Measurements from ENCODE around the gene TFDP1.

Gene TFDP1

GRCh38 chr13:113632706-113633484, 48.3 kb downstream of the TFDP1 start:
- TF ChIP-seq CTCF (IDR thresholded peaks at IDR 0.05; ENCODE audit: extremely low read depth, missing control alignments): no peak
- DNase-seq (ENCODE audit: low spot score): no peak

GRCh38 chr13:113633485-113633873, 48.9 kb downstream of the TFDP1 start:
- TF ChIP-seq CTCF (IDR thresholded peaks at IDR 0.05; ENCODE audit: extremely low read depth, missing control alignments): no peak
- no peak for DNase-seq (ENCODE audit: low spot score)

DNA sequence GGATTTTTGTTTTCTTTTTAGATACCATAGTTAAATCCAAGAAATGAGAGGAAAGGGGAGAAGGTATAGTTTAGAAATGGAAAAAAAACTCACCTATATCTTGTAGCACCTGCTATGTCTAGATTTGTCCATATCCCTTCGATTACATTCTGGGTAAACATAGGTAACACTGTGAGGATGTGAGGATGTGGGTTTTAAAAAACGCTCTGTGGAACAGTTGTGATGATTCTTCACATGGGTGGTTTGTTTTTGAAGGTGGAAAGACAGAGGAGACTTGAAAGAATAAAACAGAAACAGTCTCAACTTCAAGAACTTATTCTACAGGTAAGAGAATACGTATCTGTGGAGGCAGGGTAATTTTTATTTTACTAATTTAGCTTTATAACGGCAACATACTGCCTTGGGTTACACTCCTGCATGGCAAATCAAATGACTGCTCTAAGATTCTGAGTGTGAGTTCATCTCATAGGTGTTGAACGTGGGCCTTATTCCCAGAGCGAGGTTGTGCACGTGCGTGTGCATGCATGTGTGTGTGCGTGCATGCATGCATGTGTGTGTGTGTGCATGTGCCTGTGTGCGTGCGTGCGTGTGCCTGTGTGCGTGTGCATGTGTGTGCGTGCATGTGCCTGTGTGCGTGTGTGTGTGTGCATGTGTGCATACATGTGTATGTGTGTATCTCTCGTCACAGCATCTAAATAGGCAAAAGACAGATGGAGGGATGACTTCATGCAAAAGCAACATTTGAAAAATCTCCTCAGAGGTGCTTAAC, 49.9 kb downstream of the TFDP1 start:
- DNase-seq (ENCODE audit: low spot score): no peak
- TF ChIP-seq CTCF (IDR thresholded peaks at IDR 0.05; ENCODE audit: extremely low read depth, missing control alignments): no peak

GRCh38 chr13:113635048-113635420, 50.5 kb downstream of the TFDP1 start:
- no peak for TF ChIP-seq CTCF (IDR thresholded peaks at IDR 0.05; ENCODE audit: extremely low read depth, missing control alignments)
- no peak for DNase-seq (ENCODE audit: low spot score)

DNA sequence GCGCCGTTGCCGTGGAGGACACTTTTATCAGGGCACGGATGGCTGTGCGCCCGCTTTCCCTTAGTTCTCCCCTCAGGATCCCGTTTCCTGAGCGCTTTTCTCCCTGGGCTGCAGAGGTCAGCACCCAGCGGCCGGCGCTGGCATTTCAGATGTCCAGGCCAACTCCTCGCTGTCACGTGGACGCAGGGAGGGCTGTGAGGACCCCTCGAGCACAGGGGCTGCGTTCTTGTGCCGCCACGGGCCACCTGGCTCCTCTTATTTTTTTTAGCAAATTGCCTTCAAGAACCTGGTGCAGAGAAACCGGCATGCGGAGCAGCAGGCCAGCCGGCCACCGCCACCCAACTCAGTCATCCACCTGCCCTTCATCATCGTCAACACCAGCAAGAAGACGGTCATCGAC, 51.2 kb downstream of the TFDP1 start:
- DNase-seq (ENCODE audit: low spot score): no peak
- no peak for TF ChIP-seq CTCF (IDR thresholded peaks at IDR 0.05; ENCODE audit: extremely low read depth, missing control alignments)

DNA sequence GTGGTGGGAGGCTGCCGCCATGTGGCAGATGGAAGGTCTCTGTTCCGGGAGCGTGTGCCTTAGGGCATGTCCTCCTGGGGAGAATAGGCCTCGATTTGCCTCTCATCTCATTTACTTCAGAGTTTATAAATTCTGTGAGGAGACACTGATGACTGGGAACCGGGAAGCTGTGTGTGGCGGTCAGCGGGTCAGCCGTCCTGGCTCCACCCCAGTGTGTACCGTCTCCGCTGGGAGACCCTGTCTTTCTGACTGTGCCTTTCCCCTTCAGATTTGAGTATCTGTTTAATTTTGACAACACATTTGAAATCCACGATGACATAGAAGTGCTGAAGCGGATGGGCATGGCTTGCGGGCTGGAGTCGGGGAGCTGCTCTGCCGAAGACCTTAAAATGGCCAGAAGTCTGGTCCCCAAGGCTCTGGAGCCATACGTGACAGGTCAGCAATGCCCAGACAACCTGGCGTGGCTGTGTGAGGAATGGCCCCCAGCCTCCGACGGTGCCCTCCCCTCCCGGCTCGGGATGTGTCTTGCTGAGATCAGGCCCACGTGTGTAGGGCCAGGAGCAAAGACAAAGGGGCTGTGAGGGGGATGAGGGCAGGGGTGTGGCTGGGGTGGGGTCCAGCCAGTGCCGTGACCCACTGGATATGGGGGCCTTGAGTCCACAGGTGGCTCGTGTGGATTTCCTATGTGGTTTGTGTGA, 51.9 kb downstream of the TFDP1 start:
- no peak for DNase-seq (ENCODE audit: low spot score)
- TF ChIP-seq CTCF (IDR thresholded peaks at IDR 0.05; ENCODE audit: extremely low read depth, missing control alignments): no peak

All from GM20000 (cell line).